BLaER1 (cell line): ENCODE results near the gene SSTR5.

ENCODE experiments used
- H3K27ac ChIP-seq: shearing (Covaris generic); formaldehyde crosslinking; 2 replicates; pipeline ENCODE4 v1.8.1; 2022
- H3K27me3 ChIP-seq: shearing (Covaris generic); formaldehyde crosslinking; 2 replicates; pipeline ENCODE4 v1.8.1; 2022
- H3K36me3 ChIP-seq: shearing (Covaris generic); formaldehyde crosslinking; 2 replicates; pipeline ENCODE4 v1.8.1; 2022
- H3K4me1 ChIP-seq: shearing (Covaris generic); formaldehyde crosslinking; 2 replicates; pipeline ENCODE4 v1.8.1; 2022
- H3K4me2 ChIP-seq: shearing (Covaris generic); formaldehyde crosslinking; 2 replicates; pipeline ENCODE4 v1.8.1; 2022
- H3K4me3 ChIP-seq: shearing (Covaris generic); formaldehyde crosslinking; 2 replicates; pipeline ENCODE4 v1.8.1; 2022
- H3K9ac ChIP-seq: shearing (Covaris generic); formaldehyde crosslinking; 2 replicates; pipeline ENCODE4 v1.8.1; 2022
- H3K9me3 ChIP-seq: shearing (Covaris generic); formaldehyde crosslinking; 2 replicates; pipeline ENCODE4 v1.8.1; 2022
- H4K20me1 ChIP-seq: shearing (Covaris generic); formaldehyde crosslinking; 2 replicates; pipeline ENCODE4 v1.8.1; 2022
- Cebpa-rat ChIP-seq: shearing (Covaris generic); IDR thresholded peaks from 2 replicates; pipeline ENCODE4 v1.8.1; 2022

Gene SSTR5

GRCh38 chr16:1119129-1119528 is 46.6 kb downstream of the SSTR5 start:
- H3K9ac ChIP-seq = peak overlapping the region; percentile 41; the same call in 1 of the 2 replicates
- H4K20me1 ChIP-seq = peaks cover 31% of the 10 kb centered on the region

GRCh38 chr16:1119766-1120576 is 47.4 kb downstream of the SSTR5 start:
- no peak overlapping the region for H3K4me3 ChIP-seq
- H3K9me3 ChIP-seq = no peaks in the 10 kb centered on the region
- TF ChIP-seq Cebpa-rat = no peak
- peak overlapping the region; percentile 84 for H3K4me2 ChIP-seq
- H3K27me3 ChIP-seq = 0 out of 2 replicates have a peak, but pooled peaks cover 3% of the 10 kb centered on the region
- H3K36me3 ChIP-seq = no peaks in the 10 kb centered on the region
- H3K9ac ChIP-seq = peak overlapping the region; percentile 41; the same call in 1 of the 2 replicates
- peak overlapping the region; percentile 49; the same call in 1 of the 2 replicates for H3K27ac ChIP-seq
- H4K20me1 ChIP-seq = peaks cover 34% of the 10 kb centered on the region
- H3K4me1 ChIP-seq = peaks cover 53% of the 10 kb centered on the region

More at GRCh38 chr16:1119129-1119528, 46.6 kb downstream of the SSTR5 start:
- H3K9me3 ChIP-seq = no peaks in the 10 kb centered on the region
- H3K4me2 ChIP-seq = peak overlapping the region; percentile 84
- H3K27ac ChIP-seq = peak overlapping the region; percentile 49; the same call in 1 of the 2 replicates
- TF ChIP-seq Cebpa-rat = no peak
- no peak overlapping the region; the same call in 1 of the 2 replicates for H3K4me3 ChIP-seq
- no peaks in the 10 kb centered on the region for H3K36me3 ChIP-seq
- no peaks in the 10 kb centered on the region for H3K27me3 ChIP-seq
- peaks cover 53% of the 10 kb centered on the region for H3K4me1 ChIP-seq

- peak overlapping the region; percentile 84 for H3K4me2 ChIP-seq
- no peak for TF ChIP-seq Cebpa-rat
- no peaks in the 10 kb centered on the region for H3K9me3 ChIP-seq
- no peak overlapping the region for H3K4me3 ChIP-seq
- peaks cover 40% of the 10 kb centered on the region for H4K20me1 ChIP-seq
- H3K36me3 ChIP-seq = no peaks in the 10 kb centered on the region
- H3K27ac ChIP-seq = no peak overlapping the region
- H3K4me1 ChIP-seq = peaks cover 53% of the 10 kb centered on the region
- peaks cover 3% of the 10 kb centered on the region; the same call in 1 of the 2 replicates for H3K27me3 ChIP-seq
- no peak overlapping the region for H3K9ac ChIP-seq
Measured at GRCh38 chr16:1120577-1120941, 48.0 kb downstream of the SSTR5 start.

GRCh38 chr16:1121009-1121408 is 48.5 kb downstream of the SSTR5 start:
- Histone ChIP-seq H4K20me1 (peaks cover 40% of the 10 kb centered on the region), H3K4me1 (peaks cover 53% of the 10 kb centered on the region), H3K9me3 (no peaks in the 10 kb centered on the region), H3K27me3 (peaks cover 6% of the 10 kb centered on the region; the same call in 1 of the 2 replicates), H3K4me3 (no peak overlapping the region), H3K36me3 (no peaks in the 10 kb centered on the region), H3K9ac (no peak overlapping the region), H3K27ac (no peak overlapping the region), H3K4me2 (peak overlapping the region; percentile 84)
- no peak for TF ChIP-seq Cebpa-rat

- Histone ChIP-seq H3K4me3 (no peak overlapping the region), H3K9me3 (no peaks in the 10 kb centered on the region), H3K4me1 (peaks cover 53% of the 10 kb centered on the region), H3K27me3 (peaks cover 6% of the 10 kb centered on the region; the same call in 1 of the 2 replicates), H3K27ac (no peak overlapping the region), H4K20me1 (peaks cover 41% of the 10 kb centered on the region), H3K4me2 (peak overlapping the region; percentile 84), H3K36me3 (no peaks in the 10 kb centered on the region), H3K9ac (no peak overlapping the region)
- no peak for TF ChIP-seq Cebpa-rat
Measured at GRCh38 chr16:1121601-1122397, 49.3 kb downstream of the SSTR5 start.

GRCh38 chr16:1122398-1122765 is 49.8 kb downstream of the SSTR5 start:
- Histone ChIP-seq H3K36me3 (no peaks in the 10 kb centered on the region), H3K9ac (no peak overlapping the region), H3K27me3 (peaks cover 6% of the 10 kb centered on the region; the same call in 1 of the 2 replicates), H3K4me2 (no peak overlapping the region), H4K20me1 (peaks cover 46% of the 10 kb centered on the region), H3K27ac (no peak overlapping the region), H3K4me1 (peaks cover 49% of the 10 kb centered on the region), H3K4me3 (no peak overlapping the region), H3K9me3 (no peaks in the 10 kb centered on the region)
- TF ChIP-seq Cebpa-rat = no peak

GRCh38 chr16:1123525-1124230 is 51.1 kb downstream of the SSTR5 start:
- peaks cover 6% of the 10 kb centered on the region; the same call in 1 of the 2 replicates for H3K27me3 ChIP-seq
- peaks cover 46% of the 10 kb centered on the region for H4K20me1 ChIP-seq
- no peak for TF ChIP-seq Cebpa-rat
- no peak overlapping the region for H3K4me3 ChIP-seq
- H3K36me3 ChIP-seq = no peaks in the 10 kb centered on the region
- no peak overlapping the region for H3K9ac ChIP-seq
- peaks cover 36% of the 10 kb centered on the region for H3K4me1 ChIP-seq
- H3K9me3 ChIP-seq = no peaks in the 10 kb centered on the region
- no peak overlapping the region for H3K4me2 ChIP-seq
- no peak overlapping the region for H3K27ac ChIP-seq

GRCh38 chr16:1124291-1124690 is 51.7 kb downstream of the SSTR5 start:
- H3K27me3 ChIP-seq = peaks cover 6% of the 10 kb centered on the region; the same call in 1 of the 2 replicates
- H3K4me1 ChIP-seq = peaks cover 30% of the 10 kb centered on the region
- no peak overlapping the region for H3K9ac ChIP-seq
- no peak overlapping the region for H3K4me2 ChIP-seq
- TF ChIP-seq Cebpa-rat = no peak
- no peak overlapping the region for H3K27ac ChIP-seq
- peaks cover 46% of the 10 kb centered on the region for H4K20me1 ChIP-seq
- H3K9me3 ChIP-seq = no peaks in the 10 kb centered on the region
- no peak overlapping the region for H3K4me3 ChIP-seq
- H3K36me3 ChIP-seq = no peaks in the 10 kb centered on the region

GRCh38 chr16:1124795-1125194 is 52.2 kb downstream of the SSTR5 start:
- peaks cover 6% of the 10 kb centered on the region; the same call in 1 of the 2 replicates for H3K27me3 ChIP-seq
- no peak overlapping the region for H3K27ac ChIP-seq
- no peak overlapping the region for H3K9ac ChIP-seq
- no peak overlapping the region for H3K4me2 ChIP-seq
- no peak for TF ChIP-seq Cebpa-rat
- H4K20me1 ChIP-seq = peaks cover 41% of the 10 kb centered on the region
- H3K9me3 ChIP-seq = no peaks in the 10 kb centered on the region
- no peak overlapping the region for H3K4me3 ChIP-seq
- no peaks in the 10 kb centered on the region for H3K36me3 ChIP-seq
- H3K4me1 ChIP-seq = peaks cover 29% of the 10 kb centered on the region
